ENCODE results near the gene PLCE1.

- no peak for TF ChIP-seq CTCF (IDR thresholded peaks at IDR 0.05)
- TF ChIP-seq POLR2A (IDR thresholded peaks at IDR 0.05) = no peak
Measured at GRCh38 chr10:93994438-93994801, 689 bp downstream of the PLCE1 start.
